Jurkat, Clone E6-1 (cell line): ENCODE measurements around the gene GTF2IRD1.
A peak's percentile ranks its signal among the peaks of the same experiment; 100 is the strongest.
"Not testable (repeated sequence)": the region's sequence is repeated elsewhere in the genome, so short reads cannot be mapped to it uniquely, and the experiment has no call there.

Source experiments
- DNase-seq: peaks from one replicate; pipeline ENCODE4 v3.0.0-alpha.2; 2011; ENCODE audit warnings: low read depth, low spot score
- H3K4me3 ChIP-seq: 2 replicates; pipeline ENCODE4 v1.5.1; 2011; ENCODE audit warnings: mild to moderate bottlenecking, low read length, control low read depth, moderate library complexity

GTF2IRD1 gene

GRCh38 chr7:74612015-74612829 lies 158.5 kb downstream of the GTF2IRD1 start:
- H3K4me3 ChIP-seq: no peak overlapping the region
- DNase-seq: no peak

- no peak overlapping the region for H3K4me3 ChIP-seq
- DNase-seq: no peak
Observed at GRCh38 chr7:74615933-74616780, 162.5 kb downstream of the GTF2IRD1 start.

- peak; percentile 54 for DNase-seq
- peak overlapping the region; percentile 16 for H3K4me3 ChIP-seq
Observed at GRCh38 chr7:74617180-74617744, 163.6 kb downstream of the GTF2IRD1 start.

- DNase-seq: no peak
- H3K4me3 ChIP-seq: no peak overlapping the region
Observed at GRCh38 chr7:74619235-74619860, 165.6 kb downstream of the GTF2IRD1 start.

- H3K4me3 ChIP-seq: no peak overlapping the region
- no peak for DNase-seq
Observed at GRCh38 chr7:74622228-74622749, 168.6 kb downstream of the GTF2IRD1 start.

GRCh38 chr7:74623135-74623534 lies 169.4 kb downstream of the GTF2IRD1 start:
- H3K4me3 ChIP-seq: no peak overlapping the region
- DNase-seq: no peak

GRCh38 chr7:74625446-74625845 lies 171.7 kb downstream of the GTF2IRD1 start:
- no peak overlapping the region for H3K4me3 ChIP-seq
- DNase-seq: no peak

- H3K4me3 ChIP-seq: no peak overlapping the region
Observed at GRCh38 chr7:74627661-74628411, 174.1 kb downstream of the GTF2IRD1 start.

GRCh38 chr7:74632505-74632904 lies 178.8 kb downstream of the GTF2IRD1 start:
- no peak for DNase-seq
- no peak overlapping the region for H3K4me3 ChIP-seq

More at GRCh38 chr7:74627661-74628411, 174.1 kb downstream of the GTF2IRD1 start:
- no peak for DNase-seq

- no peak for DNase-seq
- no peak overlapping the region for H3K4me3 ChIP-seq
Observed at GRCh38 chr7:74633451-74633921, 179.8 kb downstream of the GTF2IRD1 start.

GRCh38 chr7:74637745-74638144 lies 184.0 kb downstream of the GTF2IRD1 start:
- no peak for DNase-seq
- no peak overlapping the region for H3K4me3 ChIP-seq

- H3K4me3 ChIP-seq: peak overlapping the region; percentile 49
- peak; percentile 80 for DNase-seq
Observed at GRCh38 chr7:74650055-74650454, 196.3 kb downstream of the GTF2IRD1 start.

- DNase-seq, H3K4me3 ChIP-seq: not testable (repeated sequence)
Observed at GRCh38 chr7:74650493-74651132, 196.9 kb downstream of the GTF2IRD1 start.

GRCh38 chr7:74651133-74651504 lies 197.4 kb downstream of the GTF2IRD1 start:
- not testable (repeated sequence) for DNase-seq, H3K4me3 ChIP-seq
